ENCODE measurements around the gene RTL5.

RTL5 gene

GRCh38 chrX:72086995-72087394 lies 44.7 kb downstream of the RTL5 start:
- H3K36me3 ChIP-seq (ENCODE audit: control insufficient read depth, insufficient read depth, low read length) = no peaks in the 10 kb centered on the region
- DNase-seq (ENCODE audit: extremely low read depth, insufficient read length) = no peak
- H3K27me3 ChIP-seq (replicated peaks; ENCODE audit: control insufficient read depth, insufficient read depth, low read length) = no peaks in the 10 kb centered on the region
- no peak for TF ChIP-seq CTCF (IDR thresholded peaks at IDR 0.05; ENCODE audit: insufficient read depth, low read length, poor library complexity, severe bottlenecking)
- no peak overlapping the region for H3K4me3 ChIP-seq (replicated peaks; ENCODE audit: low read depth, low read length)

GRCh38 chrX:72084114-72084513 lies 47.6 kb downstream of the RTL5 start:
- Histone ChIP-seq H3K36me3 (ENCODE audit: control insufficient read depth, insufficient read depth, low read length) (no peaks in the 10 kb centered on the region), H3K27me3 (replicated peaks; ENCODE audit: control insufficient read depth, insufficient read depth, low read length) (no peaks in the 10 kb centered on the region), H3K4me3 (replicated peaks; ENCODE audit: low read depth, low read length) (no peak overlapping the region)
- no peak for TF ChIP-seq CTCF (IDR thresholded peaks at IDR 0.05; ENCODE audit: insufficient read depth, low read length, poor library complexity, severe bottlenecking)
- DNase-seq (ENCODE audit: extremely low read depth, insufficient read length) = no peak

- H3K27me3 ChIP-seq (replicated peaks; ENCODE audit: control insufficient read depth, insufficient read depth, low read length) = no peaks in the 10 kb centered on the region
- no peak for TF ChIP-seq CTCF (IDR thresholded peaks at IDR 0.05; ENCODE audit: insufficient read depth, low read length, poor library complexity, severe bottlenecking)
- H3K4me3 ChIP-seq (replicated peaks; ENCODE audit: low read depth, low read length) = no peak overlapping the region
- no peaks in the 10 kb centered on the region for H3K36me3 ChIP-seq (ENCODE audit: control insufficient read depth, insufficient read depth, low read length)
- no peak for DNase-seq (ENCODE audit: extremely low read depth, insufficient read length)
These were observed 48.4 kb downstream of the RTL5 start for GRCh38 chrX:72083291-72083690.

GRCh38 chrX:72081605-72082320 lies 50.0 kb downstream of the RTL5 start:
- DNase-seq (ENCODE audit: extremely low read depth, insufficient read length) = no peak
- Histone ChIP-seq H3K27me3 (replicated peaks; ENCODE audit: control insufficient read depth, insufficient read depth, low read length) (no peaks in the 10 kb centered on the region), H3K4me3 (replicated peaks; ENCODE audit: low read depth, low read length) (no peak overlapping the region), H3K36me3 (ENCODE audit: control insufficient read depth, insufficient read depth, low read length) (no peaks in the 10 kb centered on the region)
- no peak for TF ChIP-seq CTCF (IDR thresholded peaks at IDR 0.05; ENCODE audit: insufficient read depth, low read length, poor library complexity, severe bottlenecking)

- TF ChIP-seq CTCF (IDR thresholded peaks at IDR 0.05; ENCODE audit: insufficient read depth, low read length, poor library complexity, severe bottlenecking) = no peak
- Histone ChIP-seq H3K4me3 (replicated peaks; ENCODE audit: low read depth, low read length) (no peak overlapping the region), H3K27me3 (replicated peaks; ENCODE audit: control insufficient read depth, insufficient read depth, low read length) (no peaks in the 10 kb centered on the region), H3K36me3 (ENCODE audit: control insufficient read depth, insufficient read depth, low read length) (no peaks in the 10 kb centered on the region)
- no peak for DNase-seq (ENCODE audit: extremely low read depth, insufficient read length)
These were observed 50.9 kb downstream of the RTL5 start for GRCh38 chrX:72080800-72081199.

- H3K4me3 ChIP-seq (replicated peaks; ENCODE audit: low read depth, low read length) = no peak overlapping the region
- no peaks in the 10 kb centered on the region for H3K27me3 ChIP-seq (replicated peaks; ENCODE audit: control insufficient read depth, insufficient read depth, low read length)
- no peak for TF ChIP-seq CTCF (IDR thresholded peaks at IDR 0.05; ENCODE audit: insufficient read depth, low read length, poor library complexity, severe bottlenecking)
- no peaks in the 10 kb centered on the region for H3K36me3 ChIP-seq (ENCODE audit: control insufficient read depth, insufficient read depth, low read length)
- no peak for DNase-seq (ENCODE audit: extremely low read depth, insufficient read length)
These were observed 51.6 kb downstream of the RTL5 start for GRCh38 chrX:72080150-72080549.

Data from GM06990 (cell line).